ENCODE results near the gene WDFY1. TPM values are rescaled to one million over a fixed set of nuclear protein-coding genes. Genes with fewer than 3 reads are reported as not detected.

WDFY1 gene
- total and polyA plus RNA-seq, 9 of the 15 experiments (the other 6 are each of a cell fraction or from before 2014, with no cell fraction given): 5.4 to 27.6 (median 17.5) TPM

DNA sequence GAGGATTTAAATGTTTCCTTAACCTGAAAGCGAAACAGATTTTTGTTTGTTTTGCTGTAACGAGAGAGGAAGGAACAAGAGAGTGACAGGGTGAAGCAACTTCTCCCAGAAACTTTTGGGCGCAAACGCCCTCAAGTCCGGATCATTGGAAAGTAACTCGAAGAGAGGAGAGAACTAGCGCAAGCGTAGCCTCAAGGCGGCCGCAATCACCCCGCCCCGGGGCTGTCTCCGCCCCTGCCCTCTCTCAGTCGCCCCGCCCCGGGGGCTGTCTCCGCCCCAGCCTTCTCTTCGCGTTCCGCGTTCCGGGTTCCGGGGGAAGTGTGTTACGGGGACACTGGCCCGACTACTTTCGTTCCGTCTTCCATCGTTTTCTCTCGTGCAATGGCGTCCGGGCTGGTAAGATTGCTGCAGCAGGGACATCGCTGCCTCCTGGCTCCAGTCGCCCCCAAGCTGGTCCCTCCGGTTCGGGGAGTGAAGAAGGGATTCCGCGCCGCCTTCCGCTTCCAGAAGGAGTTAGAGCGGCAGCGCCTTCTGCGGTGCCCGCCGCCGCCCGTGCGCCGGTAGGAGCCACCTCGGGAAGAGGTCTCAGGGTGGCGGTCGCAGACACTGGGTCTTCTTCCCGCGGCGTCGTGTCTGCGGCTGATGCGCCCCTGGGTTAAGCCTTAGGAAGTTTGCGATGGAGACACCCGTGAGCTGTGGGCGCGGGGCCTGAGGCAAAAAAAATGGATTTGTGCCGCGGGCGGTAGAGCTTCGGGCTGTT is 12.1 kb upstream of the WDFY1 start, which contains the start of gene MRPL44 (continued):
- TF ChIP-seq, protein P1, sequence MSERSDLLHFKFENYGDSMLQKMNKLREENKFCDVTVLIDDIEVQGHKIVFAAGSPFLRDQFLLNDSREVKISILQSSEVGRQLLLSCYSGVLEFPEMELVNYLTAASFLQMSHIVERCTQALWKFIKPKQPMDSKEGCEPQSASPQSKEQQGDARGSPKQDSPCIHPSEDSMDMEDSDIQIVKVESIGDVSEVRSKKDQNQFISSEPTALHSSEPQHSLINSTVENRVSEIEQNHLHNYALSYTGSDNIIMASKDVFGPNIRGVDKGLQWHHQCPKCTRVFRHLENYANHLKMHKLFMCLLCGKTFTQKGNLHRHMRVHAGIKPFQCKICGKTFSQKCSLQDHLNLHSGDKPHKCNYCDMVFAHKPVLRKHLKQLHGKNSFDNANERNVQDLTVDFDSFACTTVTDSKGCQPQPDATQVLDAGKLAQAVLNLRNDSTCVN (CRISPR knock-in tag; IDR thresholded peaks at IDR 0.05): no peak
- TF ChIP-seq KDM1A (IDR thresholded peaks at IDR 0.05): no peak
- no peak; the same call in 1 of the 2 replicates for TF ChIP-seq CREB1 (IDR thresholded peaks at IDR 0.05)
- no peak; the same call in 1 of the 2 replicates for TF ChIP-seq CREB1 (CRISPR knock-in tag; IDR thresholded peaks at IDR 0.05)
- peak; percentile 52; the same call in 1 of the 2 replicates for TF ChIP-seq RNF2 (IDR thresholded peaks at IDR 0.05)
- no peak for TF ChIP-seq ILF3 (IDR thresholded peaks at IDR 0.05; ENCODE audit: borderline replicate concordance)
- TF ChIP-seq NFE2 (IDR thresholded peaks at IDR 0.05; ENCODE audit: low read depth): no peak
- TF ChIP-seq, protein P2, sequence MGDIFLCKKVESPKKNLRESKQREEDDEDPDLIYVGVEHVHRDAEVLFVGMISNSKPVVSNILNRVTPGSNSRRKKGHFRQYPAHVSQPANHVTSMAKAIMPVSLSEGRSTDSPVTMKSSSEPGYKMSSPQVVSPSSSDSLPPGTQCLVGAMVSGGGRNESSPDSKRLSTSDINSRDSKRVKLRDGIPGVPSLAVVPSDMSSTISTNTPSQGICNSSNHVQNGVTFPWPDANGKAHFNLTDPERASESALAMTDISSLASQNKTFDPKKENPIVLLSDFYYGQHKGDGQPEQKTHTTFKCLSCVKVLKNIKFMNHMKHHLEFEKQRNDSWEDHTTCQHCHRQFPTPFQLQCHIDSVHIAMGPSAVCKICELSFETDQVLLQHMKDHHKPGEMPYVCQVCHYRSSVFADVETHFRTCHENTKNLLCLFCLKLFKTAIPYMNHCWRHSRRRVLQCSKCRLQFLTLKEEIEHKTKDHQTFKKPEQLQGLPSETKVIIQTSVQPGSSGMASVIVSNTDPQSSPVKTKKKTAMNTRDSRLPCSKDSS (IDR thresholded peaks at IDR 0.05; ENCODE audit: low read depth, partially characterized antibody): no peak
- no peak for TF ChIP-seq PHB (CRISPR knock-in tag; IDR thresholded peaks at IDR 0.05)
- TF ChIP-seq CAMTA2 (CRISPR knock-in tag; conservative IDR thresholded peaks at IDR 0.05): no peak
- no peak for TF ChIP-seq WHSC1 (IDR thresholded peaks at IDR 0.05; ENCODE audit: low read length)
- no peak for TF ChIP-seq ZSCAN32 (CRISPR knock-in tag; IDR thresholded peaks at IDR 0.05)
- peak; percentile 63; the same call in 1 of the 2 replicates for TF ChIP-seq ZNF24 (IDR thresholded peaks at IDR 0.05)
- TF ChIP-seq ARNT (IDR thresholded peaks at IDR 0.05): peak; percentile 38 to 44; a peak in 1 of 4 replicates
- TF ChIP-seq TAF9B (IDR thresholded peaks at IDR 0.05; ENCODE audit: partially characterized antibody): peak; percentile 81
- peak; percentile 67 to 97 (median 93) for TF ChIP-seq YY1 (IDR thresholded peaks at IDR 0.05; ENCODE audit: borderline replicate concordance in 1 of 3, control insufficient read depth in 1 of 3, extremely low read depth in 1 of 3, insufficient read depth in 3 of 3, insufficient read length in 1 of 3, insufficient replicate concordance in 2 of 3, low read depth in 1 of 3, low read length in 2 of 3)
- peak; percentile 87 for TF ChIP-seq CTBP1 (IDR thresholded peaks at IDR 0.05; ENCODE audit: borderline replicate concordance)
- TF ChIP-seq ZNF778 (CRISPR knock-in tag; IDR thresholded peaks at IDR 0.05): no peak
- TF ChIP-seq MTA3 (IDR thresholded peaks at IDR 0.05; ENCODE audit: borderline replicate concordance): peak; percentile 81; the same call in 1 of the 2 replicates
- TF ChIP-seq, protein P3, sequence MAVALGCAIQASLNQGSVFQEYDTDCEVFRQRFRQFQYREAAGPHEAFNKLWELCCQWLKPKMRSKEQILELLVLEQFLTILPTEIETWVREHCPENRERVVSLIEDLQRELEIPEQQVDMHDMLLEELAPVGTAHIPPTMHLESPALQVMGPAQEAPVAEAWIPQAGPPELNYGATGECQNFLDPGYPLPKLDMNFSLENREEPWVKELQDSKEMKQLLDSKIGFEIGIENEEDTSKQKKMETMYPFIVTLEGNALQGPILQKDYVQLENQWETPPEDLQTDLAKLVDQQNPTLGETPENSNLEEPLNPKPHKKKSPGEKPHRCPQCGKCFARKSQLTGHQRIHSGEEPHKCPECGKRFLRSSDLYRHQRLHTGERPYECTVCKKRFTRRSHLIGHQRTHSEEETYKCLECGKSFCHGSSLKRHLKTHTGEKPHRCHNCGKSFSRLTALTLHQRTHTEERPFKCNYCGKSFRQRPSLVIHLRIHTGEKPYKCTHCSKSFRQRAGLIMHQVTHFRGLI (CRISPR knock-in tag; IDR thresholded peaks at IDR 0.05): no peak
- TF ChIP-seq ESRRB (CRISPR knock-in tag; IDR thresholded peaks at IDR 0.05; ENCODE audit: borderline replicate concordance): no peak
- peak; percentile 61 for TF ChIP-seq TEAD4 (IDR thresholded peaks at IDR 0.05; ENCODE audit: low read length)
- TF ChIP-seq TEAD4 (CRISPR knock-in tag; IDR thresholded peaks at IDR 0.05; ENCODE audit: borderline replicate concordance): no peak
- TF ChIP-seq GATAD2B (IDR thresholded peaks at IDR 0.05; ENCODE audit: borderline replicate concordance): no peak

All from K562 (cell line).